GM21390 (cell line): ENCODE results near the gene MEPCE.

Experiments used
- ATAC-seq: cut with Tn5 transposase; IDR thresholded peaks from one replicate; pipeline ENCODE4 v1.9.1; 2021; ENCODE audit not compliant: unreplicated experiment

The MEPCE gene

DNA sequence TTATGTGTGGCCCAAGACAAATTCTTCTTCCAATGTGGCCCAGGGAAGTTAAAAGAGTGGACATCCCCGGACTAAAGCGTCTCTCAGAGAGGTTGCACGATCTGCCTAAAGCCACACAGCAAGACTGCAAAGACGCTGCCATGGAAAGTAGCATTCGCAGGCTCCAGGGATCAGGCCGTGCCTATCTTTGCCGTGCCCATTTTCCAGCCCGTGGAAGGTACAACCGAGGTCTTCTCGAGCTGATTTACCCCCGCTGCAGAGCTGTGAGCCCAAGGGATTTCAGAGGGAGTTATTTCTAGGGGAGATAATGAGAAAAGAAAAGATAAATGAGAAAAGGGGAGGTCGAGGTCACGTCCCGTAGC lies 53.1 kb downstream of the MEPCE start:
- no peak for ATAC-seq

DNA sequence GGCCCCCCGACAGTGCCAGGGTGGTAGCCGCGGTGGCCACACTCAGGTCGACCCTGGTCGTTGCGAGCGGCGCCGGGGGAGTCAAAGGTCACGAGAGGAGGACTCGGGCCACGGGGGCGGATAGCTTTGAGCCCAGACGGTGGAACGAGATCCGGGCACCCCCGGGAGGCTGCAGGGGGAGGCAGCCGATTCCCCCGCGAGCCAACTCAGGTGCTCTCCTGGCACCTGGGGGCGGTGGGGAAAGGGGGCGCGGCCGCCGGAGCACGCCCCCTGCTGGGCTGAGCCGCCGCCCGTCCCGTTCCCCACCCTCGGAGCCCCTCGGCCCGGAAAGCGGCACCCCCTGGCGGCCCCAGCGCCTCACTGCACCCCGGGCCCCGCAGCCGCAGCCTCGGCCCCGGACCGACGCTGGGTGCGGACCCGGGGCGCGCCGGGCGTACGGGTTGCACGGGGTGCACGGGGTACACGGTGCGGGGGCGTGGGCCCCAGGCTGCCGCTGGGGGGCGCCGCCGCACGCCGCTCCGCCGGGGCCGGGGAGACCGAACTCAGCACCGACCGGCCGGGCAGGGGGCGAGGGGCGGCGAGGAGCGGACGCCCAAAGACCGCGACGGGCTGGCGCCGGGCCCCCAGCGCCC lies 53.6 kb downstream of the MEPCE start:
- ATAC-seq = peak; percentile 49
